SK-N-SH (cell line): ENCODE data around the gene CNNM3.

Experiments used
- CTCF ChIP-seq: fragments of 200-600 bp; sonication (generic); IDR thresholded peaks from 2 replicates; pipeline ENCODE4 v1.6.1; 2017; ENCODE audit warnings: antibody characterized with exemption, mild to moderate bottlenecking, moderate library complexity
- EP300 ChIP-seq, 2 experiments: IDR thresholded peaks; 2 replicates each; pipeline versions ENCODE4 v1.4.0 to v1.6.1; 2012; ENCODE audit warnings: borderline replicate concordance in 1 of 2, low read depth in 1 of 2, low read length in 1 of 2
- FOXJ3 ChIP-seq: sonication (generic); formaldehyde crosslinking; IDR thresholded peaks from 2 replicates; pipeline ENCODE4 v1.5.1; 2020; ENCODE audit warnings: mild to moderate bottlenecking, missing genetic modification reagents
- FOXM1 ChIP-seq: IDR thresholded peaks from 2 replicates; pipeline ENCODE4 v1.4.0; 2012; ENCODE audit warnings: low read depth, mild to moderate bottlenecking
- POLR2AphosphoS5 ChIP-seq: IDR thresholded peaks from 2 replicates; pipeline ENCODE4 v1.6.1; 2012; ENCODE audit warnings: low read depth, low read length
- YY1 ChIP-seq: IDR thresholded peaks from 2 replicates; pipeline ENCODE4 v1.4.0; 2012; ENCODE audit warnings: low read depth, mild to moderate bottlenecking

- TF ChIP-seq CTCF (no peak), FOXM1 (no peak), EP300 (IDR thresholded peaks at IDR 0.05; ENCODE audit: borderline replicate concordance in 1 of 2, low read depth in 1 of 2, low read length in 1 of 2) (no peak), POLR2AphosphoS5 (no peak), YY1 (no peak), FOXJ3 (CRISPR knock-in tag) (no peak)
Observed at GRCh38 chr2:96835830-96836229, 19.8 kb downstream of the CNNM3 start.
